Suprapubic skin (tissue), 4 donors: ENCODE measurements around the gene LMBRD1.

Experiments
- EP300 ChIP-seq: sonication (generic); formaldehyde crosslinking; IDR thresholded peaks from one replicate; pipeline ENCODE4 v1.6.1; 2017; ENCODE audit warnings: antibody characterized with exemption
- POLR2A ChIP-seq, 2 donors: fragments of 450-650 bp; IDR thresholded peaks; one replicate each; pipeline ENCODE4 v1.6.1; 2017; ENCODE audit warnings: antibody characterized with exemption in 2 of 2, mild to moderate bottlenecking in 2 of 2, moderate library complexity in 2 of 2
- POLR2AphosphoS5 ChIP-seq, 3 donors: sonication (generic); formaldehyde crosslinking; IDR thresholded peaks; one replicate each; pipeline ENCODE4 v1.6.1; 2017; ENCODE audit warnings: antibody characterized with exemption in 3 of 3
- TF ChIP-seq, protein P1 (sequence below), 2 donors: fragments of 200-600 bp in 1 of 2; fragments of 450-650 bp in 1 of 2; sonication (generic) in 1 of 2; IDR thresholded peaks; one replicate each; pipeline ENCODE4 v1.5.1; 2016 to 2019; ENCODE audit warnings: antibody characterized with exemption in 2 of 2, mild to moderate bottlenecking in 1 of 2, moderate library complexity in 1 of 2

DNA sequence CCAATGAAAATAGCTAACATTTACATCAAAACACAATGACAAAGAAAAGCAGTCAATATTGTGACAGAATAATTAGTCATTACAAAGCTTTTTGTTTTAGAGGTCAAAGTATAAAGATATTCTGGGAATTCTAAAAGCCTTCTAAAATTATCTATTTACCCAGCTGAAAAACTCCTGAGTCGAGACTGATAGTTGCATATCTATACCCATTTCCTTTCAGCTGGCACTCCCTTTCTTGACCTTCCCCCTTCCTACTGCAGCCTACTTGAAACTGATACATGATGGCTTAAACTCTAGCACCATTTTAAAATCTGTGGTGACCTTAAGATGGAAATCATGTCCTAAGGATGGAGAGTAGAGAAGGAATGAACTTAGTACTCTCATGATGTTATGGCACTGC is 38.6 kb downstream of the LMBRD1 start:
- TF ChIP-seq, protein P1, sequence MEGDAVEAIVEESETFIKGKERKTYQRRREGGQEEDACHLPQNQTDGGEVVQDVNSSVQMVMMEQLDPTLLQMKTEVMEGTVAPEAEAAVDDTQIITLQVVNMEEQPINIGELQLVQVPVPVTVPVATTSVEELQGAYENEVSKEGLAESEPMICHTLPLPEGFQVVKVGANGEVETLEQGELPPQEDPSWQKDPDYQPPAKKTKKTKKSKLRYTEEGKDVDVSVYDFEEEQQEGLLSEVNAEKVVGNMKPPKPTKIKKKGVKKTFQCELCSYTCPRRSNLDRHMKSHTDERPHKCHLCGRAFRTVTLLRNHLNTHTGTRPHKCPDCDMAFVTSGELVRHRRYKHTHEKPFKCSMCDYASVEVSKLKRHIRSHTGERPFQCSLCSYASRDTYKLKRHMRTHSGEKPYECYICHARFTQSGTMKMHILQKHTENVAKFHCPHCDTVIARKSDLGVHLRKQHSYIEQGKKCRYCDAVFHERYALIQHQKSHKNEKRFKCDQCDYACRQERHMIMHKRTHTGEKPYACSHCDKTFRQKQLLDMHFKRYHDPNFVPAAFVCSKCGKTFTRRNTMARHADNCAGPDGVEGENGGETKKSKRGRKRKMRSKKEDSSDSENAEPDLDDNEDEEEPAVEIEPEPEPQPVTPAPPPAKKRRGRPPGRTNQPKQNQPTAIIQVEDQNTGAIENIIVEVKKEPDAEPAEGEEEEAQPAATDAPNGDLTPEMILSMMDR (IDR thresholded peaks at IDR 0.05), result no peak
- no peak for TF ChIP-seq POLR2A (IDR thresholded peaks at IDR 0.05)
- TF ChIP-seq POLR2AphosphoS5 (IDR thresholded peaks at IDR 0.05), result no peak
- TF ChIP-seq EP300, result no peak
